Mucosa of descending colon (tissue), 3 donors: ENCODE measurements around the gene ZCCHC3. TPM values are rescaled to one million over a fixed set of nuclear protein-coding genes. Genes with fewer than 3 reads are reported as not detected.

Experiments used
- ATAC-seq: fragments of 200-7000 bp; cut with Tn5 transposase; one replicate; pipeline ENCODE4 v1.9.1; 2020; ENCODE audit warnings: mild to moderate bottlenecking, moderate library complexity
- DNase-seq, 3 donors: peaks; one replicate each; pipeline ENCODE4 v3.0.0-alpha.2; 2020
- H3K36me3 ChIP-seq: fragments of 200-600 bp; one replicate; pipeline ENCODE4 v1.8.0; 2021; ENCODE audit warnings: low read depth, mild to moderate bottlenecking
- H3K4me1 ChIP-seq: fragments of 200-600 bp; one replicate; pipeline ENCODE4 v1.8.0; 2021; ENCODE audit warnings: low read depth, mild to moderate bottlenecking
- H3K4me3 ChIP-seq: fragments of 200-600 bp; one replicate; pipeline ENCODE4 v1.8.0; 2021; ENCODE audit warnings: mild to moderate bottlenecking
- H3K9me3 ChIP-seq: fragments of 200-600 bp; one replicate; pipeline ENCODE4 v1.8.0; 2021; ENCODE audit warnings: mild to moderate bottlenecking
- CTCF ChIP-seq: fragments of 200-600 bp; IDR thresholded peaks from one replicate; pipeline ENCODE4 v1.8.0; 2022; ENCODE audit warnings: antibody characterized with exemption, mild to moderate bottlenecking
- intact Hi-C, 2 donors: fragments of 100-400 bp; cut with DNase I in 1 of 2; cut with micrococcal nuclease in 1 of 2; formaldehyde crosslinking; loops; one replicate each; pipeline versions ENCODE4 v1.11.0 to v1.11.1; 2022; cut with DNase I, micrococcal nuclease
- total RNA-seq, 3 donors: library from RNA; stranded (reverse); fragmentation: NEBNext Ultra II Directional in 2 of 3; extraction: Animal tissue kit (Norgen Biotek cat#: 25700) in 2 of 3; gene quantifications; one replicate each; pipeline versions ENCODE4 v1.2.1 to v1.2.4, GENCODE V29; 2021 to 2023
- donor health status: DM: no; HTN: no; CAD: no; lungs with moderate emphysema.
- donor health status: DM: no; HTN: no; CAD: no.
- donor health status: DM: no; HTN: yes; CAD: no.

The ZCCHC3 gene
- total RNA-seq, 3 donors from 2014 or later = 12.0 to 18.7 (median 12.6) TPM

GRCh38 chr20:316316-317068, 19.1 kb downstream of the ZCCHC3 start:
- no peaks in the 10 kb centered on the region for H3K9me3 ChIP-seq
- no peak for TF ChIP-seq CTCF
- DNase-seq = no peak
- no peaks in the 10 kb centered on the region for H3K36me3 ChIP-seq
- no peak overlapping the region for H3K4me3 ChIP-seq
- H3K4me1 ChIP-seq = no peaks in the 10 kb centered on the region
- ATAC-seq = no peak
- intact Hi-C loops = no loop called here

GRCh38 chr20:324177-325044, 27.0 kb downstream of the ZCCHC3 start:
- H3K9me3 ChIP-seq = no peaks in the 10 kb centered on the region
- peak overlapping the region; percentile 17 for H3K4me3 ChIP-seq
- peaks cover 25% of the 10 kb centered on the region for H3K4me1 ChIP-seq
- ATAC-seq (peak; percentile 87), DNase-seq (peak; percentile 96 to 98 (median 97))
- H3K36me3 ChIP-seq = no peaks in the 10 kb centered on the region
- no peak for TF ChIP-seq CTCF
- intact Hi-C loops = no loop called here

DNA sequence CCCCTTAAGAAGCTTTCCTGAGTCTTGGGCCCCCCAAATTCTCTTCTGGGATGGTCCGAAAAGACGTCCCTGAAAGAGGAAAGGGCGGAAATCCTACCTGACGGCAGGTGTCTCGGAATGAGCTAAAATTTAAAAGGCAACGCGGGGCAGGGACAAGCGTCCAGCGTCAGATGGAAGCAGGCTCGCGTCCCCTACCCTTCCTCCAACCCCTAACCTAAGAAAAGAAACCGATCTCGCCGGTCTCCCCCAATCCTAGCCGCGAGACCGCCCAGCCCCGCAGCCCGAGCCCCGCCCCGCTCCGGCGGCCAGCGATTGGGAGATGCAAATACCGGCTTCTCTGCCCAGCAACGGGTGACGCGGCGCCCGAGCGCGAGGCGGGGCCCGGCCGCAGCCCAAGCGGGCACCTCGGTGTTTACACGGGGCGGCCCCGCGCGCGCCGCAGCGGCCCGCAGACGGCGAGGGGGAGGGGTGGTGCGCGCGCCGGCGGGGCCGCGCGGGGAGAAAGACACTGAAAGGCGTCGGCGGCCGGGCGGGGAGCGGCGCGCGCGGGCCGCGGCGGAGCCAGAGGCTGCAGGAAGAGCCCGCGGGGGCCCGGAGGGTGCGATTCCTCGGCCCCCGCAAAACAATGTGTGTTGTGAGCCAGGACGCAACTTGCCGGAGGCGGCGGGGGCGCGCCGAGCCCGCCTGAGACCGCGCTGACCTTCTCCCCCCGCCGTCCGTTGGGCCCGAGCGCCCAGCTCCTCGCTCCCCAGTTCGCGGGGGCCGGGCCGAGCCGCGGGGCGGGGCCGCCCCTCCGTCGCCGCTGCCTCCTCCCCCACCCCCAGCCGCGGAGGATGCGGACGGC, 27.9 kb downstream of the ZCCHC3 start, which contains the start of gene SOX12:
Gene SOX12, plus strand, starts transcription at position 508 of the 844 bp plus-strand sequence. CDS start 373 bp downstream, outside the sequence.
- no peaks in the 10 kb centered on the region for H3K9me3 ChIP-seq
- peak; percentile 98 to 99 (median 99) for DNase-seq
- intact Hi-C loops = no loop called here
- peaks cover 25% of the 10 kb centered on the region for H3K4me1 ChIP-seq
- H3K4me3 ChIP-seq = peak within 1 kb of the TSS; percentile 28
- ATAC-seq = peak; percentile 84
- TF ChIP-seq CTCF = no peak
- no peaks in the 10 kb centered on the region for H3K36me3 ChIP-seq

DNA sequence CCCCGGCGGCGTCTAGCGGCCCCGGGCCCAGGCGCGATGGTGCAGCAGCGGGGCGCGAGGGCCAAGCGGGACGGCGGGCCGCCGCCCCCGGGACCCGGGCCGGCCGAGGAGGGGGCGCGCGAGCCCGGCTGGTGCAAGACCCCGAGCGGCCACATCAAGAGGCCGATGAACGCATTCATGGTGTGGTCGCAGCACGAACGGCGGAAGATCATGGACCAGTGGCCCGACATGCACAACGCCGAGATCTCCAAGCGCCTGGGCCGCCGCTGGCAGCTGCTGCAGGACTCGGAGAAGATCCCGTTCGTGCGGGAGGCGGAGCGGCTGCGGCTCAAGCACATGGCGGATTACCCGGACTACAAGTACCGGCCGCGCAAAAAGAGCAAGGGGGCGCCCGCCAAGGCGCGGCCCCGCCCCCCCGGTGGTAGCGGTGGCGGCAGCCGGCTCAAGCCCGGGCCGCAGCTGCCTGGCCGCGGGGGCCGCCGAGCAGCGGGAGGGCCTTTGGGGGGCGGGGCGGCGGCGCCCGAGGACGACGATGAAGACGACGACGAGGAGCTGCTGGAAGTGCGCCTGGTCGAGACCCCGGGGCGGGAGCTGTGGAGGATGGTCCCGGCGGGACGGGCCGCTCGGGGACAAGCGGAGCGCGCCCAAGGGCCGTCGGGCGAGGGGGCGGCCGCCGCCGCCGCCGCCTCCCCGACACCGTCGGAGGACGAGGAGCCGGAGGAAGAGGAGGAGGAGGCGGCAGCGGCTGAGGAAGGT, 28.7 kb downstream of the ZCCHC3 start:
- intact Hi-C loops = no loop called here
- H3K36me3 ChIP-seq = no peaks in the 10 kb centered on the region
- DNase-seq (peak; percentile 64 to 86 (median 79)), ATAC-seq (no peak)
- H3K4me1 ChIP-seq = peaks cover 25% of the 10 kb centered on the region
- no peak for TF ChIP-seq CTCF
- H3K4me3 ChIP-seq = peak overlapping the region; percentile 28
- H3K9me3 ChIP-seq = no peaks in the 10 kb centered on the region
